Fibroblast of the aortic adventitia (primary cell): ENCODE results near the gene TOPAZ1. TPM values are rescaled to one million over a fixed set of nuclear protein-coding genes. Genes with fewer than 3 reads are reported as not detected.
A peak's percentile ranks its signal among the peaks of the same experiment; 100 is the strongest.

ENCODE experiments used
- DNase-seq: peaks from one replicate; pipeline ENCODE4 v3.0.0-alpha.2; 2010; ENCODE audit warnings: low read depth
- H3K4me3 ChIP-seq: 2 replicates; pipeline ENCODE4 v1.5.1; 2011; ENCODE audit warnings: low read depth, mild to moderate bottlenecking, control low read depth, low read length, moderate library complexity
- CTCF ChIP-seq: IDR thresholded peaks from 2 replicates; pipeline ENCODE4 v1.5.1; 2011; ENCODE audit warnings: mild to moderate bottlenecking, low read length, control low read depth, inconsistent platforms; ENCODE audit not compliant: insufficient read depth
- total RNA-seq: library from RNA; depleted of rRNA; stranded (reverse); fragments of >200 nt; gene quantifications from 2 replicates; pipeline ENCODE4 v1.2.3, GENCODE V29; 2012; ENCODE audit warnings: low replicate concordance

The TOPAZ1 gene
- total RNA-seq, 1 donor, result not detected

GRCh38 chr3:44232407-44232806 lies 9.3 kb upstream of the TOPAZ1 start:
- DNase-seq, result no peak
- TF ChIP-seq CTCF, result no peak
- no peak overlapping the region for H3K4me3 ChIP-seq

DNA sequence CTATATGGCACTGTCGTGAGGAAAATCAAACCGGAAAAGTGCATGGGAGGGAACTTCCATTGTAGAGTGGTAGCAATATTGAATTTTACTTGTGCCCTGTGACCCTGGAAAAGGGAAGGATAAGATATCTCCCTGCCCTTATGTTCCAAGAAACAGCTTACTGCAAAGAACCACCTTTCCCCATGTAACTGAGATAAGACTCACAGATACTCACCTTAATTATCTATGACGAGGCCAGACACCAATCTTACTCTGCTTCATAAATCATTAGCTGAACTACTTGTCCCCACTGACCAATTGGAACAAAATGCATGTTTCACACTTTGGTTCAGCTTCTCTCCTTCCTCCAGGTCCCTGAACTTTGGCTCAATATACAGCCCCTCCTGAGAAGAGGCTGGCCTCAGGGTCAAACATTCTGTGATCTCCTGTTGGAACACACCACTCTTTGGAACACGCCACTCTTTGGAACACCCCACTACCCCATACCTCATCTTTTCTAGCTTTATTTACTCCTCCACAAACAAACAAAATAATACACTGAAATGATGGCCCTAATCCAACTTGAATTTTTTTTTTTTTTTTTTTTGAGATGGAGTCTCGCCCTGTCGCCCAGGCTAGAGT lies 6.9 kb upstream of the TOPAZ1 start:
- no peak overlapping the region for H3K4me3 ChIP-seq
- TF ChIP-seq CTCF, result no peak

DNA sequence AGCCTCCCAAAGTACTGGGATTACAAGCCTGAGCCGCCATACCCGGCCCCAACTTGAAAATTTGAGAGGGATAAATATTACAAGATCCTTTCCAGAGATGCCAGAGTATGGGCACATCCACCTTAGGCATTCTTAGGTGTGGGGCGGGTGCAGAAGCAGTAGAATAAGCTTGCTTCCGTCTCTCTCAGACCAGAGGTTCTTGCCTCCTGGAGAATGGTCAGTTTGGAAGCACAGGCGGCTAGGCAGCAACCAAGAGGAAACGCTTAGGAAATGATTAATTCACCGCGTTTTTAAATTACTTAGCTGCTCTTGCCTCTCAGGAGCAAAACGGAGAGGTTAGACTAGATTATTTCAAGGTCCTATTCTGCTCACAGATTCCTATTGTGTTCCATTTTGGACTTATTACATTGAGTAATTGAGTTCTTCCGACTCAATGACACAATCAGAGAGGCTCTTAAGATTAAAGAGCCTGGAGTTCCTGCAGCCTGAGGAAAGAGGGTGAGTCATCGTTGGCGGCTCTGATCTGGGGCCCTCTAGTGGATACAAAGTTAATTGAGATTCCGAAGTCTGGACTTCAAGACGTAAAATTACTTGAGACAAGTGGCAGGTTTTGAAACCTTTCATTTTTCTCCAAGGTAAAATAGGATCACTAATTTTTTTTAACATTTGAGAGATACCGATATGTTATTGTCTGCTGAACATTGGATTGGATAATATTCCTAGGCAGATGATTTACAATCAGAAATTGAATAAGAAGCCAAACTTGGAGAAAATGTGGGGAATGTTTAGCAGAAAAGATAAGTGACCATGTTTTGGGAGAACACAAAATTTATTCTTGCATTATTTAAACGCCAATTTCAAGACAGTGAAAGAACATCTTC lies 5.8 kb upstream of the TOPAZ1 start:
- DNase-seq, result peak; percentile 92
- no peak overlapping the region for H3K4me3 ChIP-seq
- TF ChIP-seq CTCF, result peak; percentile 75

More for the DNA sequence above, 6.9 kb upstream of the TOPAZ1 start:
- no peak for DNase-seq

- DNase-seq, result no peak
- no peak for TF ChIP-seq CTCF
- H3K4me3 ChIP-seq, result no peak overlapping the region
These were observed 5.2 kb upstream of the TOPAZ1 start for GRCh38 chr3:44236485-44236908.

DNA sequence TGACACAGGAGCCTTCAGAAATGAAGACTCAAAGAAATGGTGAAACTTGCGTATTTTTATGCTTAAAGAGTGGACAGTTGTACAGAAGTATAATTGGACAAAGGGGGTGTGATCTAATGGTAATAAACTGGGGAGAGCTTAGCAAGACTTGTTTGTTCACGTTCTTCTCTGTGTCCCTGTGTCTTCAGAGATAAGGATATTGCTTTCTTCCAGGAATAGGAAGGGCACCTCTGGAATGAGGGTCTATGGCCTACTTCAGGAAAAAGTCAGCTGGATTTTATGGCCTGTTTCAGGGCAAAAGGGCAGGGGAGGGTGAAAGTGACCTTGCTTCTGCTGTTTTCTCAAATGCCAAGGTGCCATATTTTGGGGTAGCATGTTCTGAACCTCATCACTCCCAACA lies 4.5 kb upstream of the TOPAZ1 start:
- H3K4me3 ChIP-seq, result no peak overlapping the region
- no peak for DNase-seq
- TF ChIP-seq CTCF, result no peak

GRCh38 chr3:44237665-44238064 lies 4.0 kb upstream of the TOPAZ1 start:
- no peak for TF ChIP-seq CTCF
- no peak for DNase-seq
- H3K4me3 ChIP-seq, result no peak overlapping the region
